Measurements from ENCODE around the gene FSCN2.

Gene FSCN2

GRCh38 chr17:81567191-81567590 lies 39.0 kb downstream of the FSCN2 start:
- TF ChIP-seq CTCF (IDR thresholded peaks at IDR 0.05; ENCODE audit: low read depth, low read length) = no peak
- no peak for DNase-seq (ENCODE audit: extremely low read depth, low read depth)

DNA sequence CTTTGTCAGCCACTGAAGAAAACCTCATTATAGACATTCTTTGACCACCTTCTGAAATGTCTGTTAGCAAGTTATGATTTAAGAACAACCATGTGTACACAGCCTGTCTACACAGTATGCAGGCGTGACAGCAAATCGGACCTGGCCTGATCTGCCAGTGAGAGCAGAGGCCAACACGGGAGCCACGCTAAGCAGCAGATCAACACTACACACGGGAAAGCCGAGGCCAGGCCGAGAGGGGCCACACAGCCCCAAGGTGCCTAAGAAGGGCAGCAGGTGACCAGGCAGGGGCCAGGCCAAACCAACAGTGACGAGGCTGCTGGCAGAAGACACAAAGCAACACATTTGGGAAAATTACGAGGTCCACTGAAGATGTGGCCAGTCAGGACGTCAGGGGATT lies 40.2 kb downstream of the FSCN2 start:
- no peak for TF ChIP-seq CTCF (IDR thresholded peaks at IDR 0.05; ENCODE audit: low read depth, low read length)
- no peak for DNase-seq (ENCODE audit: extremely low read depth, low read depth)

DNA sequence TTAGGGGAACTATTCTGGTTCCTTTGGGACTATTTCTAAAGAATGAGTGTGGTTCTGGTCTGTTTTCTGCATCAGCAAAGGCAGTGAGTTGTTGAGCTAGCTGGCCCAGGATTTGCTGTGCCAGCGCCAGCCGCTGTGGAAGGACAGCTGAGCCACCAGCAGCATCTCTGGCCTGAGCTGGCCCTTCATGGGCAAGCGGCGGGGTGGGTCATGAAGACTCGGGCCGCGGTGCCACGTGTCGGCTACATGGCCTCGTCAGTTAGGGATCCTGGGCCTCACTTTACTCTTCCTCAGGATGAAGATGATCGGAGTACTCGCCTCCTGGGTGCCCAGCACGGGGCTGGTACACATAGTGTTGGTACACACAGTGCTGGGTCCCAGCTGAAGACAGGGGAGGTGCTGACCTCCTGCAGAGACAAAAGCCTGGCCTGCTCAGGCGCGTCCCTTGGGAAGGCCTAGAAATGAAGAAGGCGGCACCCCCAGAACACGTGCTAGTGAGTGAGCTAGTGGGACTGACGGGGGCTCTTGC lies 41.9 kb downstream of the FSCN2 start:
- DNase-seq (ENCODE audit: extremely low read depth, low read depth) = no peak
- TF ChIP-seq CTCF (IDR thresholded peaks at IDR 0.05; ENCODE audit: low read depth, low read length) = no peak

DNA sequence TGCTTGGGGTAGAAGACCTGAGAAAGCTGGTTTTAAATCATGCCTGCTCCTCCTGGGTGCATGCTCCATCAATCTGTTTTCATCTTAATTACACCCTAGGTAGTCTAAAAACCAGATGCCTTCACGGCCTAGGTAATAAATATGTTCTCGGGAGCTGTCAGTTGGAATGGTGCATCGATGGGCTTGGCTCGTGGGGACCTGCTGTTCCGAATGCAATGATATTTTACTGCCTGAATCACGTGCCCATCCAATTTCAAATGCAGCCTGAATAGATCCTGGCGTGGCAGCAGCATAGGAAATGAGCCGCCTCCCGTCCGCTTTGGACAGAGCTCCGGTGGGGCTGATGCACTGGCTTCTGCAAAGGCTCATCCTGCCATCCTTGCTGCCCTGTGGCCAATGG lies 42.8 kb downstream of the FSCN2 start:
- no peak for TF ChIP-seq CTCF (IDR thresholded peaks at IDR 0.05; ENCODE audit: low read depth, low read length)
- DNase-seq (ENCODE audit: extremely low read depth, low read depth) = no peak

DNA sequence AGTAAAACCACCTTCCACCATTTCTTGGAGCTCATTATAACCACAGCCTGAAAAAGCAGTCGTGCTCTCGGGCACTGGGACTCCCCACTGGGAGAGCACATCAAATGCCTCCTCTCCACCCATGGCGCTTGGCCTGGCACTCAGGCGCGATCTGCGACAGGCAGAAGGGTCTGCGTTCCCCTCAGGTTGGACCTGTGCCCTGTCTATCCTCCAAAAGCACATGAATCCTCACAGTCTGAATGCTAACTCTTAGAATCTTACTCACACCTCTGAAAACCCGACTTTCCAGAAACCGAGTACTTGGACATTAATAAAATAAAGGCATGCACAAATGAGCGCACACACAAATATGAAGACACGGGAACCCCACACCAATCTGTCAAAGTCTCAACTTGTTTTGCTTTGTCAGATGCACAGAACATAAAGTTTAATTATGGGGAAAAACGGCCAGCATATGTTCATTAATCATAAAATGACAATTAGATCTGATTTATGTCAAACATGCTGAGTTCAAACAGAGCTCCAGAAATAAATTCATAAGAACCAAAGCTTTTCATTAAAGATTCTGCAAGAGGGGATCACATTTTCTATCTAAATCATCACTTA lies 44.5 kb downstream of the FSCN2 start:
- no peak for DNase-seq (ENCODE audit: extremely low read depth, low read depth)
- TF ChIP-seq CTCF (IDR thresholded peaks at IDR 0.05; ENCODE audit: low read depth, low read length) = no peak

GRCh38 chr17:81573794-81574642 lies 45.8 kb downstream of the FSCN2 start:
- no peak for DNase-seq (ENCODE audit: extremely low read depth, low read depth)
- no peak for TF ChIP-seq CTCF (IDR thresholded peaks at IDR 0.05; ENCODE audit: low read depth, low read length)

DNA sequence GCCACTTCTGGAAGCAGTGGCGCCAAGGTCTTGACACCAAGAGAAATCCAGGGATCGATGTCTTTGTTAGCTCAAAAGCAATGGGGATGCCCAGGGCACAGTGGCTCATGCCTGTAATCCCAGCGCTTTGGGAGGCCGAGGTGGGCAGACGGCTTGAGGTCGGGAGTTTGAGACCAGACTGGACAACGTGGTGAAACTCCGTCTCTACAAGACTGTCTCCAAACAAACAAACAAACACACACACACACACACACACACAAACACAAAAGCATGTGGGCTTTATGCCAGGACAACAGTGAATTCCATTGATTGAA lies 46.4 kb downstream of the FSCN2 start:
- no peak for TF ChIP-seq CTCF (IDR thresholded peaks at IDR 0.05; ENCODE audit: low read depth, low read length)

More for the DNA sequence above, 46.4 kb downstream of the FSCN2 start:
- no peak for DNase-seq (ENCODE audit: extremely low read depth, low read depth)
